ENCODE data around the gene SOAT2.

DNA sequence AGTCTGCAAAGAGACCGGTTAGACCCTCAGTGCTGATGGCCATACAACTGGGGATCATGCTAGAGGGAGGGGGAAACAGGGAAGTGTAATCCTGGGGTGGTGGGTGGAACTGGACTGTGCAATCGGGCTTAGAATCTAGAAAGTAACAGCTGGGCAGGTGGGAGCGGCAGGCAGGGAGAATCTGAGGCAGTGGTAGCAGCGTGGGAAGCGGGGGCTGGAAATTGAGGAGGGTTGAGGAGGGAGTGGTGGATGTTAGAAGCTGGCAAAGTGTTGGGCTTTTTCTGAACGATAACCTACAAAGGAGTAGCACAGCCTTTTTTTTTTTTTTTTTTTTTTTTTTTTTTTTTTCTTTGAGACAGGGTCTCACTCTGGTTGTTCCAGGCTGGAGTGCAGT lies 8.9 kb upstream of the SOAT2 start:
- TF ChIP-seq, protein P1, sequence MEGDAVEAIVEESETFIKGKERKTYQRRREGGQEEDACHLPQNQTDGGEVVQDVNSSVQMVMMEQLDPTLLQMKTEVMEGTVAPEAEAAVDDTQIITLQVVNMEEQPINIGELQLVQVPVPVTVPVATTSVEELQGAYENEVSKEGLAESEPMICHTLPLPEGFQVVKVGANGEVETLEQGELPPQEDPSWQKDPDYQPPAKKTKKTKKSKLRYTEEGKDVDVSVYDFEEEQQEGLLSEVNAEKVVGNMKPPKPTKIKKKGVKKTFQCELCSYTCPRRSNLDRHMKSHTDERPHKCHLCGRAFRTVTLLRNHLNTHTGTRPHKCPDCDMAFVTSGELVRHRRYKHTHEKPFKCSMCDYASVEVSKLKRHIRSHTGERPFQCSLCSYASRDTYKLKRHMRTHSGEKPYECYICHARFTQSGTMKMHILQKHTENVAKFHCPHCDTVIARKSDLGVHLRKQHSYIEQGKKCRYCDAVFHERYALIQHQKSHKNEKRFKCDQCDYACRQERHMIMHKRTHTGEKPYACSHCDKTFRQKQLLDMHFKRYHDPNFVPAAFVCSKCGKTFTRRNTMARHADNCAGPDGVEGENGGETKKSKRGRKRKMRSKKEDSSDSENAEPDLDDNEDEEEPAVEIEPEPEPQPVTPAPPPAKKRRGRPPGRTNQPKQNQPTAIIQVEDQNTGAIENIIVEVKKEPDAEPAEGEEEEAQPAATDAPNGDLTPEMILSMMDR (IDR thresholded peaks at IDR 0.05) = no peak
- no peak for TF ChIP-seq POLR2AphosphoS5 (IDR thresholded peaks at IDR 0.05)
- no peak for TF ChIP-seq POLR2A (IDR thresholded peaks at IDR 0.05)
- TF ChIP-seq EP300 (IDR thresholded peaks at IDR 0.05) = no peak

All from suprapubic skin (tissue), 4 donors.